Psoas muscle (tissue), 8 donors: ENCODE results near the gene RAB3IP. TPM values are rescaled to one million over a fixed set of nuclear protein-coding genes. Genes with fewer than 3 reads are reported as not detected.

Source experiments
- ATAC-seq, 4 donors: fragments of 200-7000 bp; cut with Tn5 transposase; one replicate each; pipeline ENCODE4 v1.9.1; 2020; ENCODE audit warnings: moderate library complexity in 3 of 4, mild to moderate bottlenecking in 2 of 4
- DNase-seq, 2 donors: peaks; one replicate each; pipeline ENCODE4 v3.0.0-alpha.2; 2020
- H3K27ac ChIP-seq: fragments of 200-600 bp; one replicate; pipeline ENCODE4 v1.8.0; 2022
- H3K27me3 ChIP-seq, 3 donors: fragments of 200-600 bp in 1 of 3; one replicate each; pipeline versions ENCODE4 v1.6.1 to v1.8.0; 2013 to 2022; ENCODE audit warnings: low read length in 2 of 3, mild to moderate bottlenecking in 2 of 3, moderate library complexity in 1 of 3; ENCODE audit not compliant: insufficient read depth in 3 of 3
- H3K36me3 ChIP-seq, 2 donors: fragments of 200-600 bp in 1 of 2; one replicate each; pipeline versions ENCODE4 v1.6.1 to v1.8.0; 2013 to 2022; ENCODE audit warnings: low read depth in 1 of 2, mild to moderate bottlenecking in 1 of 2, moderate library complexity in 1 of 2; ENCODE audit not compliant: insufficient read depth in 1 of 2
- H3K4me1 ChIP-seq: fragments of 200-600 bp; one replicate; pipeline ENCODE4 v1.8.0; 2022
- H3K4me3 ChIP-seq: fragments of 200-600 bp; one replicate; pipeline ENCODE4 v1.8.0; 2022; ENCODE audit warnings: mild to moderate bottlenecking
- H3K9me3 ChIP-seq: fragments of 200-600 bp; one replicate; pipeline ENCODE4 v1.8.0; 2022
- CTCF ChIP-seq: fragments of 200-600 bp; IDR thresholded peaks from one replicate; pipeline ENCODE4 v1.8.0; 2022; ENCODE audit warnings: antibody characterized with exemption
- WGBS, 3 donors: extraction: QIAGEN DNeasy Blood & Tissue Kit; methylation state at CpG; one replicate each; pipeline versions ENCODE4 v1.1.6 to v1.1.7; 2013; 5-methylcytosine and 5-hydroxymethylcytosine counted together
- intact Hi-C, 2 donors: fragments of 100-400 bp; cut with DNase I; formaldehyde crosslinking; loops; one replicate each; pipeline versions ENCODE4 v1.11.0 to v1.14.2; 2022
- polyA plus RNA-seq, 3 donors: library from polyadenylated mRNA; stranded (reverse); fragments of 200-250 nt; gene quantifications; one replicate each; pipeline ENCODE4 v1.2.3, GENCODE V29; 2013
- total RNA-seq, 4 donors: library from RNA; stranded (reverse); fragmentation: NEBNext Ultra II Directional in 2 of 4; extraction: Animal tissue kit (Norgen Biotek cat#: 25700) in 2 of 4; gene quantifications; one replicate each; pipeline versions ENCODE4 v1.2.1 to v1.2.4, GENCODE V29; 2021 to 2023
- donor health status: healthy with polysubstance abuse.
- donor health status: DM: no; HTN: no; CAD: no; lungs with moderate emphysema.
- donor health status: Bipolar disorder and iron deficiency.
- donor health status: healthy.
- donor health status: DM: yes; HTN: yes; CAD: no.
- donor health status: DM: no; HTN: no; CAD: no.
- donor health status: DM: no; HTN: no; CAD: no.
- donor health status: DM: yes; HTN: yes; CAD: no.

Gene RAB3IP
- total and polyA plus RNA-seq, 7 donors, result 11.3 to 38.2 (median 19.3) TPM

GRCh38 chr12:69720750-69721149 lies 17.9 kb upstream of the RAB3IP start:
- Histone ChIP-seq H3K4me3 (no peak overlapping the region), H3K27ac (no peak overlapping the region), H3K9me3 (no peaks in the 10 kb centered on the region), H3K4me1 (no peaks in the 10 kb centered on the region), H3K27me3 (no peaks in the 10 kb centered on the region), H3K36me3 (no peaks in the 10 kb centered on the region)
- WGBS, 3 donors, result 82 to 89% (median 85%) methylated on average over 3 of the region's 3 CpGs
- no peak for DNase-seq
- intact Hi-C loops, result no loop called here
- TF ChIP-seq CTCF, result no peak
- no peak for ATAC-seq

GRCh38 chr12:69726922-69727321 lies 11.7 kb upstream of the RAB3IP start:
- 36 to 66% (median 59%) methylated on average over 4 of the region's 4 CpGs for WGBS, 3 donors
- no peak overlapping the region for H3K4me3 ChIP-seq
- DNase-seq (no peak), ATAC-seq (no peak)
- H3K27me3 ChIP-seq, result no peaks in the 10 kb centered on the region
- no peaks in the 10 kb centered on the region for H3K4me1 ChIP-seq
- intact Hi-C loops, result no loop called here
- H3K27ac ChIP-seq, result no peak overlapping the region
- no peaks in the 10 kb centered on the region for H3K36me3 ChIP-seq
- no peak for TF ChIP-seq CTCF
- H3K9me3 ChIP-seq, result no peaks in the 10 kb centered on the region

GRCh38 chr12:69732088-69732487 lies 6.6 kb upstream of the RAB3IP start:
- H3K4me3 ChIP-seq, result no peak overlapping the region
- intact Hi-C loops, result no loop called here
- DNase-seq (no peak), ATAC-seq (no peak)
- H3K27ac ChIP-seq, result no peak overlapping the region
- no peaks in the 10 kb centered on the region for H3K4me1 ChIP-seq
- no peaks in the 10 kb centered on the region for H3K27me3 ChIP-seq
- WGBS, 3 donors, result 64 to 89% (median 67%) methylated on average over 1 of the region's 1 CpG
- no peaks in the 10 kb centered on the region for H3K9me3 ChIP-seq
- TF ChIP-seq CTCF, result no peak
- no peaks in the 10 kb centered on the region for H3K36me3 ChIP-seq

- H3K4me1 ChIP-seq, result no peaks in the 10 kb centered on the region
- no peak for ATAC-seq
- DNase-seq, result no peak
- no peak overlapping the region for H3K27ac ChIP-seq
- H3K9me3 ChIP-seq, result no peaks in the 10 kb centered on the region
- H3K4me3 ChIP-seq, result no peak overlapping the region
- H3K27me3 ChIP-seq, result no peaks in the 10 kb centered on the region
- no peaks in the 10 kb centered on the region for H3K36me3 ChIP-seq
- TF ChIP-seq CTCF, result no peak
- WGBS, 3 donors, result 62 to 78% (median 72%) methylated on average over 1 of the region's 1 CpG
- intact Hi-C loops, result no loop called here
Measured at GRCh38 chr12:69733638-69734037, 5.0 kb upstream of the RAB3IP start.
